OCI-LY7 (cell line): ENCODE measurements around the gene FN1. TPM values are rescaled to one million over a fixed set of nuclear protein-coding genes. Genes with fewer than 3 reads are reported as not detected.

Experiments
- BruUV-seq: library from RNA; stranded (reverse); fragments of 400-500 nt; replicated peaks from 2 replicates; lab custom pipeline; 2021; lab: Mats Ljungman, UMichigan
- CTCF ChIA-PET: fragments of 300-600 bp; sonication (Branson Sonifier 250); formaldehyde crosslinking; loops from one replicate; lab custom pipeline; 2022; ENCODE audit warnings: antibody characterized with exemption; ENCODE audit not compliant: unreplicated experiment; lab: Charles Lee
- POLR2A ChIA-PET: fragments of 300-600 bp; sonication (Branson Sonifier 250); formaldehyde crosslinking; loops from one replicate; lab custom pipeline; 2022; ENCODE audit warnings: antibody characterized with exemption; lab: Charles Lee
- DNase-seq: peaks from one replicate; pipeline ENCODE4 v3.0.0-alpha.2; 2015; ENCODE audit warnings: low spot score
- H2AFZ ChIP-seq: fragments of 200-600 bp; sonication (generic), shearing (Covaris generic); 2 replicates; pipeline ENCODE4 v1.6.1; 2014; ENCODE audit warnings: mild to moderate bottlenecking, antibody characterized with exemption, low read length, moderate library complexity
- H3K27ac ChIP-seq: fragments of 200-600 bp; sonication (generic); 2 replicates; pipeline ENCODE4 v1.5.1; 2014; ENCODE audit warnings: mixed run types, low read depth, mild to moderate bottlenecking, moderate library complexity, low read length, inconsistent platforms; ENCODE audit not compliant: poor library complexity, severe bottlenecking
- H3K36me3 ChIP-seq: fragments of 200-600 bp; sonication (generic); 2 replicates; pipeline ENCODE4 v1.6.1; 2014; ENCODE audit warnings: mild to moderate bottlenecking, antibody characterized with exemption, low read length, moderate library complexity, mixed read lengths; ENCODE audit not compliant: insufficient read depth
- H3K4me1 ChIP-seq: fragments of 200-600 bp; sonication (generic); 2 replicates; pipeline ENCODE4 v1.5.1; 2014; ENCODE audit warnings: mild to moderate bottlenecking, low read length; ENCODE audit not compliant: insufficient read depth, poor library complexity, severe bottlenecking
- H3K4me2 ChIP-seq: fragments of 200-600 bp; sonication (generic); 2 replicates; pipeline ENCODE4 v1.6.1; 2014; ENCODE audit warnings: mild to moderate bottlenecking, low read length
- H3K4me3 ChIP-seq: fragments of 200-600 bp; sonication (generic); 2 replicates; pipeline ENCODE4 v1.5.1; 2014; ENCODE audit warnings: mild to moderate bottlenecking, low read depth, low read length; ENCODE audit not compliant: poor library complexity, severe bottlenecking
- H3K79me2 ChIP-seq: fragments of 200-600 bp; sonication (generic); 2 replicates; pipeline ENCODE4 v1.6.1; 2016; ENCODE audit warnings: low read depth, mild to moderate bottlenecking, low read length, moderate library complexity, mixed read lengths; ENCODE audit not compliant: insufficient read depth
- H3K9me2 ChIP-seq: fragments of 200-600 bp; sonication (generic); 2 replicates; pipeline ENCODE4 v1.6.1; 2016; ENCODE audit warnings: mild to moderate bottlenecking, low read length, mixed read lengths; ENCODE audit not compliant: insufficient read depth
- H3K9me3 ChIP-seq: fragments of 200-600 bp; sonication (generic); 2 replicates; pipeline ENCODE4 v1.6.1; 2014; ENCODE audit warnings: mild to moderate bottlenecking, mixed run types, low read length, mixed read lengths
- H4K20me1 ChIP-seq: fragments of 200-600 bp; sonication (generic); 2 replicates; pipeline ENCODE4 v1.6.1; 2014; ENCODE audit warnings: mild to moderate bottlenecking, antibody characterized with exemption, low read length, moderate library complexity, mixed read lengths; ENCODE audit not compliant: insufficient read depth
- EZH2phosphoT487 ChIP-seq: fragments of 200-600 bp; sonication (generic); IDR thresholded peaks from 2 replicates; pipeline ENCODE4 v1.6.1; 2018; ENCODE audit warnings: low read depth, borderline replicate concordance, mild to moderate bottlenecking, mixed run types, antibody characterized with exemption, low read length, moderate library complexity, mixed read lengths
- intact Hi-C: fragments of 100-400 bp; cut with micrococcal nuclease; formaldehyde crosslinking; loops from one replicate; pipeline ENCODE4 v1.10.0; 2022; ENCODE audit not compliant: unreplicated experiment
- total RNA-seq, 2 experiments: library from RNA; depleted of rRNA in 1 of 2; stranded (reverse); fragments of >200 nt in 1 of 2; shearing (Covaris generic) in 1 of 2; gene quantifications; 2 replicates each; pipeline ENCODE4 v1.2.3, GENCODE V29; 2014 to 2022
- TF ChIP-seq, protein P1 (sequence below): fragments of 200-600 bp; sonication (generic); conservative IDR thresholded peaks from 2 replicates; pipeline ENCODE4 v1.5.1; 2014; ENCODE audit warnings: mild to moderate bottlenecking, antibody characterized with exemption, low read length, moderate library complexity, mixed read lengths

Gene FN1
- total RNA-seq, 2 experiments from 2014 or later = 1.3 TPM; not detected in 1

DNA sequence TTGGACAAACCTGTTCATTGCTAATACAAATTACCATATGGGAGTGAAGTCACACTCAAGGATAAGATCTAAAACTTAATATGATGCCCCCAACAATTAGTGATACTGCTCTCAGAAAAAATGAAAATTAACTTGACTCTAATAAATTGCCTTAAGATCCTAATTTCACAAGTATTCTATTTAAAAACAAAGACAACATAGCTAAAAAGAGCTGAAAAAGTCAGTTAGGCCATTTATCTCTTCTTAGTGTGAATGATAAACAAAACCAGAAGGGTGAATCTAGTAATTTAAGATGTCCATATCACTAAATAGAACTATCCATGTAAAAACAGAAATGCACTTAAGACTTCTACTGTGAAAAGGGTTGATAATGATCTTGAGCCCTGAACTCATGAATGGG is 53.4 kb downstream of the FN1 start:
- Histone ChIP-seq H3K4me2 (no peak overlapping the region), H3K4me3 (no peak overlapping the region), H3K4me1 (no peaks in the 10 kb centered on the region), H3K79me2 (no peaks in the 10 kb centered on the region), H3K36me3 (no peaks in the 10 kb centered on the region), H2AFZ (no peak overlapping the region), H4K20me1 (no peaks in the 10 kb centered on the region), H3K9me3 (no peaks in the 10 kb centered on the region), H3K9me2 (no peaks in the 10 kb centered on the region), H3K27ac (no peak overlapping the region)
- BruUV-seq = no TSS peak
- no peak for DNase-seq
- intact Hi-C loops = no loop called here
- ChIA-PET POLR2A (interaction anchor here (0.6 kb wide), 1 partner anchor 576 kb away, joined by 7 read pairs; no protein-coding TSS in a partner anchor), CTCF (no interaction called here)
- TF ChIP-seq, protein P1, sequence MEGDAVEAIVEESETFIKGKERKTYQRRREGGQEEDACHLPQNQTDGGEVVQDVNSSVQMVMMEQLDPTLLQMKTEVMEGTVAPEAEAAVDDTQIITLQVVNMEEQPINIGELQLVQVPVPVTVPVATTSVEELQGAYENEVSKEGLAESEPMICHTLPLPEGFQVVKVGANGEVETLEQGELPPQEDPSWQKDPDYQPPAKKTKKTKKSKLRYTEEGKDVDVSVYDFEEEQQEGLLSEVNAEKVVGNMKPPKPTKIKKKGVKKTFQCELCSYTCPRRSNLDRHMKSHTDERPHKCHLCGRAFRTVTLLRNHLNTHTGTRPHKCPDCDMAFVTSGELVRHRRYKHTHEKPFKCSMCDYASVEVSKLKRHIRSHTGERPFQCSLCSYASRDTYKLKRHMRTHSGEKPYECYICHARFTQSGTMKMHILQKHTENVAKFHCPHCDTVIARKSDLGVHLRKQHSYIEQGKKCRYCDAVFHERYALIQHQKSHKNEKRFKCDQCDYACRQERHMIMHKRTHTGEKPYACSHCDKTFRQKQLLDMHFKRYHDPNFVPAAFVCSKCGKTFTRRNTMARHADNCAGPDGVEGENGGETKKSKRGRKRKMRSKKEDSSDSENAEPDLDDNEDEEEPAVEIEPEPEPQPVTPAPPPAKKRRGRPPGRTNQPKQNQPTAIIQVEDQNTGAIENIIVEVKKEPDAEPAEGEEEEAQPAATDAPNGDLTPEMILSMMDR = no peak
- no peak for TF ChIP-seq EZH2phosphoT487

DNA sequence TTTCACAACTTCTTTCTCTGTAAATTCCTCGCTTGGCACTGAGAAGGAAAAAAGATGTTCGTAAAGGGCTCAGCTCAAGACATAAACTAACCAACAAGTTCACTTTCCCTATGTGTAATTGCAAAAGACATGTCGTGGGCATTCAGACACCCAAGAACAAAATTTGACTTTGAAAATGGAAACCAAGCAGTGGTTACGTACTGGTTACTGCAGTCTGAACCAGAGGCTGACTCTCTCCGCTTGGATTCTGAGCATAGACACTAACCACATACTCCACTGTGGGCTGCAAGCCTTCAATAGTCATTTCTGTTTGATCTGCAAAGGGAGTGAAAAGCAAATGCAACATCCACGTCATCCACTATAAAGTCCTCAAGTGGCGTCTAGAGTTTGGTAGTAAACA is 53.9 kb downstream of the FN1 start:
- intact Hi-C loops = no loop called here
- BruUV-seq = no TSS peak
- Histone ChIP-seq H3K4me2 (no peak overlapping the region), H4K20me1 (no peaks in the 10 kb centered on the region), H2AFZ (no peak overlapping the region), H3K9me2 (no peaks in the 10 kb centered on the region), H3K36me3 (no peaks in the 10 kb centered on the region), H3K79me2 (no peaks in the 10 kb centered on the region), H3K27ac (no peak overlapping the region), H3K9me3 (no peaks in the 10 kb centered on the region), H3K4me1 (no peaks in the 10 kb centered on the region), H3K4me3 (no peak overlapping the region)
- ChIA-PET POLR2A (no interaction called here), CTCF (no interaction called here)
- TF ChIP-seq, protein P1 = no peak
- no peak for TF ChIP-seq EZH2phosphoT487
- DNase-seq = no peak

DNA sequence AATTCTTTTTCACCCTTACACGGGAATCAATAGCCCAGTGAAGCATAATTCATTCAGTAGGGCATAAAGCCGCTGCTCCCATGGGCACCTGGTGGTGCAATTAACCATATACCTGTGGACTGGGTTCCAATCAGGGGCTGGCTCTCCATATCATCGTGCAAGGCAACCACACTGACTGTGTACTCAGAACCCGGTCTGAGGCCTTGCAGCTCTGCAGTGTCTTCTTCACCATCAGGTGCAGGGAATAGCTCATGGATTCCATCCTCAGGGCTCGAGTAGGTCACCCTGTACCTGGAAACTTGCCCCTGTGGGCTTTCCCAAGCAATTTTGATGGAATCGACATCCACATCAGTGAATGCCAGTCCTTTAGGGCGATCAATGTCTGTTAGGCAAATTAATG is 55.2 kb downstream of the FN1 start:
- intact Hi-C loops = no loop called here
- Histone ChIP-seq H3K9me3 (no peaks in the 10 kb centered on the region), H3K4me2 (no peak overlapping the region), H3K4me3 (no peak overlapping the region), H3K9me2 (no peaks in the 10 kb centered on the region), H3K4me1 (no peaks in the 10 kb centered on the region), H3K27ac (no peak overlapping the region), H4K20me1 (no peaks in the 10 kb centered on the region; the same call in 1 of the 2 replicates), H2AFZ (no peak overlapping the region), H3K36me3 (no peaks in the 10 kb centered on the region; the same call in 1 of the 2 replicates), H3K79me2 (no peaks in the 10 kb centered on the region)
- DNase-seq = no peak
- TF ChIP-seq, protein P1 = no peak
- no peak for TF ChIP-seq EZH2phosphoT487
- POLR2A ChIA-PET = interaction anchor here (0.8 to 1.0 kb wide), 2 partner anchors 10 to 298 kb away, joined by 3 read pairs; no protein-coding TSS in a partner anchor
- CTCF ChIA-PET = no interaction called here
- BruUV-seq = no TSS peak
